GM19438 (cell line): ENCODE data around the gene CFP.
"Not testable (repeated sequence)": the region's sequence is repeated elsewhere in the genome, so short reads cannot be mapped to it uniquely, and the experiment has no call there.

ENCODE experiments used
- ATAC-seq: cut with Tn5 transposase; IDR thresholded peaks from one replicate; pipeline ENCODE4 v1.9.1; 2021; ENCODE audit warnings: low read depth; ENCODE audit not compliant: unreplicated experiment

Gene CFP

GRCh38 chrX:47608130-47608810 lies 21.5 kb downstream of the CFP start:
- no peak for ATAC-seq

- no peak for ATAC-seq
Observed at GRCh38 chrX:47607091-47607490, 22.6 kb downstream of the CFP start.

- ATAC-seq: no peak
Observed at GRCh38 chrX:47605024-47605423, 24.7 kb downstream of the CFP start.

GRCh38 chrX:47603125-47603524 lies 26.6 kb downstream of the CFP start:
- not testable (repeated sequence) for ATAC-seq

- no peak for ATAC-seq
Observed at GRCh38 chrX:47597222-47597621, 32.5 kb downstream of the CFP start.

GRCh38 chrX:47596256-47596655 lies 33.5 kb downstream of the CFP start:
- no peak for ATAC-seq

GRCh38 chrX:47595716-47596251 lies 33.9 kb downstream of the CFP start:
- ATAC-seq: no peak

- ATAC-seq: no peak
Observed at GRCh38 chrX:47593522-47593921, 36.2 kb downstream of the CFP start.

GRCh38 chrX:47590984-47591383 lies 38.7 kb downstream of the CFP start:
- no peak for ATAC-seq

- no peak for ATAC-seq
Observed at GRCh38 chrX:47587906-47588735, 41.6 kb downstream of the CFP start.

- no peak for ATAC-seq
Observed at GRCh38 chrX:47587091-47587891, 42.4 kb downstream of the CFP start.

GRCh38 chrX:47586043-47586787 lies 43.5 kb downstream of the CFP start:
- no peak for ATAC-seq

GRCh38 chrX:47585273-47585672 lies 44.5 kb downstream of the CFP start:
- no peak for ATAC-seq

- no peak for ATAC-seq
Observed at GRCh38 chrX:47584714-47585113, 45.0 kb downstream of the CFP start.

- no peak for ATAC-seq
Observed at GRCh38 chrX:47583240-47583861, 46.4 kb downstream of the CFP start.

- peak; percentile 85 for ATAC-seq
Observed at GRCh38 chrX:47581731-47582647, 47.7 kb downstream of the CFP start, which contains the start of gene TIMP1. Gene TIMP1, plus strand, starts transcription at chrX:47582436. Its CDS starts 980 bp downstream, at chrX:47583416.

GRCh38 chrX:47579537-47579936 lies 50.2 kb downstream of the CFP start:
- ATAC-seq: no peak

GRCh38 chrX:47578692-47579091 lies 51.0 kb downstream of the CFP start:
- no peak for ATAC-seq

GRCh38 chrX:47577901-47578300 lies 51.8 kb downstream of the CFP start:
- no peak for ATAC-seq
